Loucy (cell line): ENCODE data around the gene CORO2B.

ENCODE experiments used
- H2AFZ ChIP-seq: fragments of 200-600 bp; sonication (generic); 2 replicates; pipeline ENCODE4 v1.6.0; 2016; ENCODE audit warnings: antibody characterized with exemption, mild to moderate bottlenecking, low read length, moderate library complexity
- H3F3A ChIP-seq: fragments of 200-600 bp; 2 replicates; pipeline ENCODE4 v1.6.0; 2016; ENCODE audit warnings: antibody characterized with exemption, low read depth, mild to moderate bottlenecking
- H3K27me3 ChIP-seq: fragments of 200-600 bp; sonication (generic); 2 replicates; pipeline ENCODE4 v1.6.1; 2014; ENCODE audit warnings: low read length, mild to moderate bottlenecking; ENCODE audit not compliant: insufficient read depth, poor library complexity, severe bottlenecking
- H3K36me3 ChIP-seq: fragments of 200-600 bp; sonication (generic); 2 replicates; pipeline ENCODE4 v1.6.1; 2016; ENCODE audit warnings: low read length; ENCODE audit not compliant: insufficient read depth
- H3K4me1 ChIP-seq: fragments of 200-600 bp; sonication (generic); 2 replicates; pipeline ENCODE4 v1.5.1; 2014; ENCODE audit warnings: low read length, mild to moderate bottlenecking; ENCODE audit not compliant: insufficient read depth, poor library complexity, severe bottlenecking
- H3K4me2 ChIP-seq: fragments of 200-600 bp; sonication (generic); 2 replicates; pipeline ENCODE4 v1.6.0; 2014; ENCODE audit warnings: antibody characterized with exemption, low read length, low read depth, mild to moderate bottlenecking; ENCODE audit not compliant: poor library complexity, severe bottlenecking
- H3K4me3 ChIP-seq: fragments of 200-600 bp; sonication (generic); 2 replicates; pipeline ENCODE4 v1.5.1; 2014; ENCODE audit warnings: low read length, mild to moderate bottlenecking, mixed read lengths; ENCODE audit not compliant: poor library complexity, severe bottlenecking
- H3K79me2 ChIP-seq: fragments of 200-600 bp; sonication (generic); 2 replicates; pipeline ENCODE4 v1.6.1; 2014; ENCODE audit warnings: low read length; ENCODE audit not compliant: insufficient read depth
- H3K9ac ChIP-seq: fragments of 200-600 bp; sonication (generic); 2 replicates; pipeline ENCODE4 v1.6.0; 2014; ENCODE audit warnings: mild to moderate bottlenecking, low read depth, low read length, moderate library complexity; ENCODE audit not compliant: poor library complexity, severe bottlenecking
- H3K9me2 ChIP-seq: fragments of 200-600 bp; sonication (generic); replicated peaks from 2 replicates; pipeline ENCODE4 v1.6.1; 2016; ENCODE audit warnings: low read depth, low read length, mixed read lengths
- H3K9me3 ChIP-seq: fragments of 200-600 bp; sonication (generic); 2 replicates; pipeline ENCODE4 v1.6.1; 2014; ENCODE audit warnings: mild to moderate bottlenecking, antibody characterized with exemption, low read length, low read depth; ENCODE audit not compliant: insufficient read depth
- H4K20me1 ChIP-seq: fragments of 200-600 bp; sonication (generic); 2 replicates; pipeline ENCODE4 v1.6.0; 2014; ENCODE audit warnings: antibody characterized with exemption, low read length, mild to moderate bottlenecking; ENCODE audit not compliant: insufficient read depth, poor library complexity, severe bottlenecking
- EZH2phosphoT487 ChIP-seq: fragments of 200-600 bp; IDR thresholded peaks from 2 replicates; pipeline ENCODE4 v1.6.1; 2018; ENCODE audit warnings: antibody characterized with exemption, mild to moderate bottlenecking, moderate library complexity, borderline replicate concordance
- TF ChIP-seq, protein P1 (sequence below): fragments of 200-600 bp; sonication (generic); conservative IDR thresholded peaks from 2 replicates; pipeline ENCODE4 v1.5.1; 2014; ENCODE audit warnings: mild to moderate bottlenecking, antibody characterized with exemption, low read length

CORO2B gene

DNA sequence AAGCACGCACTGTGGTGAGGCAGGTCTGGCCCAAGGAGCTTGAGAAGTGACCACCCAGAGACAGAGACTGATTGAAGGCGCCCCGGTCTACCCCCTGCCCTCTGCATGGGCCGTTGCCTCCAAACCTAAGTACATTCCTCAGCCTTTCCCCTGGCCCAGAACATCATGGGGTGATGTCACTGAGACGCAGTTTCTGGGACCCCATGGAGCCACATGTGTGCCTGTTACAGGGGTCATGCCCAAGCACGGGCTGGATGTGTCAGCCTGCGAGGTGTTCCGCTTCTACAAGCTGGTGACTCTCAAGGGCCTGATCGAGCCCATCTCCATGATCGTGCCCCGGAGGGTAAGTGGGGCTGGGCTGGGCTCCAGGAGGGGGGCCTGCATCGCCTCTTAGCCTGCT is 139.7 kb downstream of the CORO2B start:
- Histone ChIP-seq H3K9ac (no peak overlapping the region), H3K79me2 (no peaks in the 10 kb centered on the region), H3K4me2 (peak overlapping the region; percentile 36), H3K4me1 (peaks cover 17% of the 10 kb centered on the region), H3K9me3 (no peaks in the 10 kb centered on the region), H3F3A (no peaks in the 10 kb centered on the region), H3K4me3 (no peak overlapping the region), H2AFZ (no peak overlapping the region), H3K36me3 (no peaks in the 10 kb centered on the region), H3K9me2 (no peaks in the 10 kb centered on the region), H3K27me3 (no peaks in the 10 kb centered on the region), H4K20me1 (no peaks in the 10 kb centered on the region)
- TF ChIP-seq EZH2phosphoT487 = no peak
- TF ChIP-seq, protein P1, sequence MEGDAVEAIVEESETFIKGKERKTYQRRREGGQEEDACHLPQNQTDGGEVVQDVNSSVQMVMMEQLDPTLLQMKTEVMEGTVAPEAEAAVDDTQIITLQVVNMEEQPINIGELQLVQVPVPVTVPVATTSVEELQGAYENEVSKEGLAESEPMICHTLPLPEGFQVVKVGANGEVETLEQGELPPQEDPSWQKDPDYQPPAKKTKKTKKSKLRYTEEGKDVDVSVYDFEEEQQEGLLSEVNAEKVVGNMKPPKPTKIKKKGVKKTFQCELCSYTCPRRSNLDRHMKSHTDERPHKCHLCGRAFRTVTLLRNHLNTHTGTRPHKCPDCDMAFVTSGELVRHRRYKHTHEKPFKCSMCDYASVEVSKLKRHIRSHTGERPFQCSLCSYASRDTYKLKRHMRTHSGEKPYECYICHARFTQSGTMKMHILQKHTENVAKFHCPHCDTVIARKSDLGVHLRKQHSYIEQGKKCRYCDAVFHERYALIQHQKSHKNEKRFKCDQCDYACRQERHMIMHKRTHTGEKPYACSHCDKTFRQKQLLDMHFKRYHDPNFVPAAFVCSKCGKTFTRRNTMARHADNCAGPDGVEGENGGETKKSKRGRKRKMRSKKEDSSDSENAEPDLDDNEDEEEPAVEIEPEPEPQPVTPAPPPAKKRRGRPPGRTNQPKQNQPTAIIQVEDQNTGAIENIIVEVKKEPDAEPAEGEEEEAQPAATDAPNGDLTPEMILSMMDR = no peak

DNA sequence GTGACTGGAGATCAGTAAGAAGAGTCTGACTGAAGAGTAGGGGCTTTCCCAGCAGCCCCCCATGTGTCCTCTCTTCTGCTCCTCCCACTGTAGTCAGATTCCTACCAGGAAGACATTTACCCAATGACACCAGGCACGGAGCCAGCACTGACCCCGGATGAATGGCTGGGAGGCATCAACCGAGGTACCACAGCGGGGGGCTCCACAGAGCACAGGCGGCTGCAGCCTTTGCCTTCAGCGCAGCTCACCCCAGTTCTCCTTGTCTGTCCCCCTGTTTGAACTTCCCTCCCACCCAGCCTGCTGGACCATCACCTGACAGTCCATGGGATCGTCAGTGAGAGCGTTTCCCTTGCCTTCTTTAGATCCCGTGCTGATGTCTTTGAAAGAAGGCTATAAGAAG is 140.3 kb downstream of the CORO2B start:
- Histone ChIP-seq H3K9me2 (no peaks in the 10 kb centered on the region), H3K9me3 (no peaks in the 10 kb centered on the region), H3K36me3 (no peaks in the 10 kb centered on the region)

DNA sequence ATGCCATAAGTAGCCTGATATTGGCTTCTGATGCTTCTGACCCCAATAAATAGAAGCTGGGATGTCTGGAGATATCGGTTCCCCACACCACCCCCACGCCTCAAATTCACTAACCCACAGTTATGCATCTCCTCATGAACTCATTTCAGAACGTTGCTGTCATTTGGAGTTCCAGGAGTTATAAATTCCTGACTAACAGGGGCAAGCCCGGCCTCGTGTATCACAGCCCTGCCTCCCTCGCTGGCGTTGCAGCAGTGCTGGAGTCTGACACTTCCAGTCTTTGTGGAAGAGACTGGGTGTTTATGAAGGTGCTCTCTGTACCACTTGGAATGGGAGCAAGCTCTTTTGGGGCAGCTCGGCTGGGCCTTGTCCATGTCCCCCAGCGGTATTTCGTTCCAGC is 140.9 kb downstream of the CORO2B start:
- no peak overlapping the region for H3K4me2 ChIP-seq
- peaks cover 17% of the 10 kb centered on the region for H3K4me1 ChIP-seq
- H4K20me1 ChIP-seq = no peaks in the 10 kb centered on the region
- no peaks in the 10 kb centered on the region for H3K79me2 ChIP-seq
- no peaks in the 10 kb centered on the region for H3K27me3 ChIP-seq
- no peaks in the 10 kb centered on the region for H3K36me3 ChIP-seq
- no peak overlapping the region for H3K9ac ChIP-seq
- H3K9me2 ChIP-seq = no peaks in the 10 kb centered on the region
- no peak for TF ChIP-seq EZH2phosphoT487
- TF ChIP-seq, protein P1 = no peak
- no peaks in the 10 kb centered on the region for H3K9me3 ChIP-seq
- no peak overlapping the region for H2AFZ ChIP-seq
- no peak overlapping the region for H3K4me3 ChIP-seq
- no peaks in the 10 kb centered on the region for H3F3A ChIP-seq

More for the DNA sequence above, 140.3 kb downstream of the CORO2B start:
- Histone ChIP-seq H3K9ac (no peak overlapping the region), H3K4me3 (no peak overlapping the region), H3F3A (no peaks in the 10 kb centered on the region), H2AFZ (no peak overlapping the region), H4K20me1 (no peaks in the 10 kb centered on the region), H3K4me2 (no peak overlapping the region), H3K4me1 (peaks cover 17% of the 10 kb centered on the region), H3K27me3 (no peaks in the 10 kb centered on the region), H3K79me2 (no peaks in the 10 kb centered on the region)
- TF ChIP-seq EZH2phosphoT487 = no peak
- TF ChIP-seq, protein P1 = no peak
